ENCODE results near the gene SLC9A1.
"Not testable (repeated sequence)": the region's sequence is repeated elsewhere in the genome, so short reads cannot be mapped to it uniquely, and the experiment has no call there.

The SLC9A1 gene

DNA sequence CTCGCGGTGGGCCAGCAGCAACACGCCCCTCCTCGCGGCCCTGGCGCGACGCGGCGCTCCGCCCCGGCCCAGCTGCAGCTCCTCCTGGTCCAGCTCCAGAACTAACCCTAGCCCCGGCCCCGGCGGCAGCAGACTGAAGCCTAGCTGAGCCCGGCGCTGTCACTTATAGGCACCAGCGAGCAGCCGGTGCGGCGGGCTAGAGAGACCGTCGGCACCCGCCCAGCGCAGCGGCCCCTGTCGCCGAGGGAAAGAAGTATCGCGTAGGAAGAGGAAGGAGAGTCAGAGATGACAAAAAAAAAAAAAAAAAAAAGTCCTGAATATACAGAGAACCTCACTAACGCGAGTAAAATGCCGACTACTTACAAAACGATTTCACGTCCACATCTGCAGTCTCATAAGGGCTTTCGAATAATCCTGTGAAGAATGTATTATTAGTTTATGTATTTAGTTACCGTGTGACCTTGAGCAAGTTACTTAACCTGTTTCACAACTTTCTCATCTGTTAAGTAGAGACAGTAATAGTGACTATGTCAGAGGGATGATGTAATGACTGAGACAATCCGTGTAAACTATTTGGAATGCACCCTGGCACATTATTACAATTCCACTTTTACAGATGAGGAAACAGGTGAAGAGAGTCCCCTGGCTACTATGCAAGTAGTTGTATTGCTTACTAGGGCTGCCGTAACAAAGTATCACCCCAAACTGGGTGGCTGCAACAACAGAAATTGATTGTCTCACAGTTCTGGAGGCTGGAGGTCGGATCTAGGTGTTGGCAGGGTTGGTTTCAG is at the start of gene SLC9A1:
SLC9A1 (minus strand) TSS at position 135 of the 791 bp plus-strand sequence. CDS start 791 bp downstream, outside the sequence.
- DNase-seq = peak; percentile 93

DNA sequence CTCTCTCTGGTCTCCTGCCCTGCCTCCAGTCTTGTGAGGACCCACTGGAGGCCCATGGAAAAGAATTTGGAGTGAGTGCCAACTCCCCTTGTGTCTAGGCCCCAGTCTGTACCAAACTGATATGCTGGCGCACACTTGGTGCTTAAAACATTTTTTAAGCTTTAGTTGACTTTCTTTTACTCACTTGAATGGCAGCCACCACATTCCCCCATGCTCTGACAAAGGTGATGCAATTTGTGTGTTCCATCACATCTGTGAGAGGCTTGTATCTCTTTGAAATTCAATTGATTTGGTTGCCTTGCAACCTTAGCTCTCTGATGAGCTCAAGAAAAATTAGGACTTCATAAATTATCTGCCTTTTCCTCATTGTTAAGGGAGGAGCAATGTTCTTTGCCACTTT is 49.0 kb upstream of the SLC9A1 start:
- no peak for DNase-seq

DNA sequence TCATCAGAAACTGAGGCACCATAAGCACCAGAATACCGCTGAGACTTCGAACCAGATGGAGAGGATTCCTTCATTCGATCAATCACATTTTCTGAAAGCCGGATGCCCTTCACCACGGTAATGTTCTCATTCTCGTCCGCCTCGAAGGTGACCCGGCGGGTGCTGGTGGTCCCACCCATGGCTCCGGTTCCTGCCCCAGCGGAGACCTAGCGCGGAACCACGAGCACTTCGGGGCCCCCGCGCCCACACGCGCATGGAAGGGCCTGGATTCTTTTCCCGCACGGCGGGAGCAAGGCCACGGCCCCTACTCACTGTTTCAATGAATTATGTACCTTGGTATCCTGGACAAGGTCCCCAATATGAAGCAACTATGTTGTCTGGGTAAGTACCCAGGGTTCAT is 46.4 kb upstream of the SLC9A1 start:
- DNase-seq = no peak

DNA sequence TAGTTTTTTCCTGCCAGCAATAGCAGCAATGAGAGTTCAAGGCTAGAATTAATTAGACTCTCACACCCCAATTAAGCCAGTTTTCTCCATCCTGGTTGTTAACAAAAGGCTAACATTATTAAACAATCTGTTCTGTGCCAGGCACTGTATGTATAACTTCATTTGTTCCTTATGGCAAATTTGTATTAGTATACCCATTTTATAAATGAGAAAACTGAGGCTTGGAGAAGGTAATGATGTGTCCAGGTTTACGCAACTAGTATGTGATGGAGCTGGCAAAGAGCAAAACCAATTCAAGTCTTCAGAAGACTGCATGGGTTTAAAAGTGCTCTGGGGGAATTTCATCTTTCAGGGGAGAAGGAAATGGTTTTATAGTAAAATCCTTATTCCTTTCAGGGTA is 38.3 kb upstream of the SLC9A1 start:
- no peak for DNase-seq

DNA sequence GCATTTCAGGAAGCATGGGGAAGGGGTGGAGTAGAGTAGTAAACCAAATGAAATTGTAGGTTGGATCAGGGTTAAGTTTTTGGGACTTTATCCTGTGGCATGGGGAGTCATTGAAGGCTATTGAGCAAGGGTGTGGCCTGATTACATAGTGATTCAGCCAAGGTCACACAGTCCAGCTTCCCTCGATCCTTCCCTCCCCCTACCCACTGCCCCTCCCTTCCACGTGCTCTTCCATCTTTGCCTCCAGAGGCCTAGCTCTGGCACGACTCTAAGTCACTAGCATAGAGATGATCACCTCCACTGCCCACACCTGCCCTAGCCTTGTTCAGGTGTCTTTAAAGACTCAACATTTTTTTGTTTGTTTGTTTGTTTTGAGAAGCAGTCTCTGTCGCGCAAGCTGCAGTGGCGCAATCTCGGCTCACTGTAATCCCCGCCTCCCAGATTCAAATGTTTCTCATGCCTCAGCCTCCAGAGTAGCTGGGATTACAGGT is 37.2 kb upstream of the SLC9A1 start:
- peak; percentile 2 for DNase-seq

DNA sequence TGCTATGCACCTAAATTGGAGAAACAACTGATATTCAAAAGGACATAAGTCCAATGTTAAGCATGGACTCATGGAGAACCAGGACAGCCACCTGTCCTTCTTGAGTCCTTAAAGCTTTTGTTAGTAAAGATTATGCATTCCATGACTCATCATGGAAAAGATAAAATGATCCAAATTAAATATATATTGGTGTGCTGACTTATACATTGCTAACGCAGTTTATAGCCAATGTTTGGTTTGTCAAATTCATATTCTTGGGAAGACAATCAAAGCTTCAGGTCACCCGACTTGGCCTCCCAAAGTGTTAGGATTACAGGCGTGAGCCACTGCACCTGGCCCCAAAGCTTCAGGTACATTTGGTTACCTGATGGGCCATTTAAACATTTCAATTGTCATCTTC is 29.7 kb upstream of the SLC9A1 start:
- not testable (repeated sequence) for DNase-seq

DNA sequence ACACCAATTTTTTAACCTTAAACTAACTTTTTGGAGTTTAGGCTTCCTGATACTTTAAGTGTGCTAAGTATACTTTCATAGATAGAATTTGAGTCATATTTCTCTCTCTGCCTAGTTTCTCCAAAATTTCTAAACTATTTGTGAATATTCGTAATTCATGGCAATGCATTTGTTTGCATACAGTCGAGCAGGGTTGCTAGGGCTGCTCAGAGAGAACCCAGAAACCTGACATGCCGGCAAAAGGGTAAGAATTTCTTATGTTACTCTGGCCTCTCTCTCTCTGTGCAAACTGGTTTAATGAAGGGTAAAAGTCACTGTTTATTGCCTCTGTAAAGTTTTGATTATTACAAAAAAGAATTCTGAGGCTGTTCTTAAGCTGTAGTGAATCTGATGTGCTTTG is 25.1 kb upstream of the SLC9A1 start:
- DNase-seq = no peak

DNA sequence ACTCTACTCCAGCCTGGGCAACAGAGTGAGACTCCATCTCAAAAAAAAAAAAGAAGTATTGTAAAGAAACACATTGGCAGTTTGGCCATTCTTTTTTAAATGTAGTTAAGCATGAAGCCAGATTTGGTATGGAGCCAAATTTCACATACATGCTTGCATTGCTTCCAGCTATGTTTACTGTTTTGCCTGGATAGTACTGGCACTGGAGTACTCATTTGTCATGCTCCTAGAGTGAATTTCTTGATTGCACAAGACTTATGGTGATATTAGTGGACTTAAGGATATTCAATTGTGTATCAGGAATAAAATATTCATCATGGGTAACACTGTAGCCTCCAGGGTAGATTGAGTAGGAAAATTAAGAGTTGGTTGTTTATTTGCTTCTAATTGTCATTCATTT is 24.5 kb upstream of the SLC9A1 start:
- DNase-seq = no peak

DNA sequence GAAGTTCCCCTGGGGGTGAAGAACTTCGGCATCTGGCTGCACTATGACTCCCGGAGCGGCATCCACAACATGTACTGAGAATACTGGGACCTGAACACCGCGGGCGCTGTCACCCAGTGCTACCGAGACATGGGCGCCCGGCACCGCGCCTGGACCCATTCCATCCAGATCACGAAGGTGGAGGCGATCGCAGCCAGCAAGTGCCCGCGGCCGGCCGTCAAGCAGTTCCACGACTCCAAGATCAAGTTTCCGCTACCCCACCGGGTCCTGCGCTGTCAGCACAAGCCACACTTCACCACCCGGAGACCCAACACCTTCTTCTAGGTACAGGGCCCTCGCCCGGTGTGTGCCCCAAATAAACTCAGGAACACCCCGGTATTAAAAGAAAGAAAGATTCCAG is 22.0 kb upstream of the SLC9A1 start:
- DNase-seq = no peak

DNA sequence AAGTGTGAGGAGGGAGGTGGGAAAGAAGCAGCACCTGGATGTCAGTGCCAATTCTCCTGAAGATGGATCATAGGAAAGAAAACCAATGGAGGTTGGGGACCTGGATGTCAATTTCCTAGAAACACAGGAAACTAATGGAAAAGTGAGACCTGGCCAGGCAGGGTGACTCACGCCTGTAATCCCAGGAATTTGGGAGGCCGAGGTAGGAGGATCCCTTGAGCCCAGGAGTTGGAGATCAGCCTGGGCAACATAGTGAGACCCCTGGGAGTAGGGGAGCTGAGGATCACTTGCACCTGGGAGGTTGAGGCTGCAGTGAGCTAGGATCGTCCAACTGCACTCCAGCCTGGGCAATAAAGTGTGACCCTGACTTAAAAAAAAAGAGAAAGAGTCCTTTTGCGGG is 21.4 kb upstream of the SLC9A1 start:
- DNase-seq = no peak

DNA sequence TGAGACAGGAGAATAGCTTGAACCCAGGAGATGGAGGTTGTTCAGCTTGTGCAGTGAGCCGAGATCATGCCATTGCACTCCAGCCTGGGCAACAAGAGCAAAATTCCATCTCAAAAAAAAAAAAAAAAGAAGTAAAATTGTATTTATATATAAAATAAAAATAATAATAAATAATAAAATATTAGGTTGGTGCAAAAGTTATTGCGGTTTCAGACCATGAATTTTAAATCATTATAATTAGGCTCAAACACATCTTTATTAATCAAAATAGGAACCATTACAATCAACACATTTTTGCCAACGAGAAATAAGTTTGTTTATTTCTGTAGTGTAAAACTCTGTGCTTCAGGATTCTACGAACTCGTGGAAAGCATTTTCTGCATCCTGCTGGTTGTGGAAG is 18.1 kb upstream of the SLC9A1 start:
- DNase-seq = not testable (repeated sequence)

DNA sequence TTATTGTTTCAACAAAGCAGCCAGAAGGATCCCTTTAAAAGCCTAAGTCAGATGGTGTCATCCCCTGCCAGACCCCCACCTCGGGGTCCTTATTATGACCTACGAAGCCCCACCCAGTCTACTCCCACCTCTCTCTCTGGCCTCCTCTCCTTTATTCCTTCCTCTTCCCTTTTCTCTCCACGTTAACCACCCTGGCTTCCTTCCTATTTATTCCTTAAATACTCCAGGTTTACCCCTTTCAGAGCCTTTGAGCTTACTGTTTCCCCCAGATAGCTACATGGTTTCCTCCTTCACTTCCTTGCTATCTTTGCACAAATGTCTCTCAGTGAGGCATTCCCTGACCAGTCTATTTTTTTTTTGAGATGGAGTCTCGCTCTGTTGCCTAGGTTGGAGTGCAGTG is 12.0 kb upstream of the SLC9A1 start:
- DNase-seq = no peak

DNA sequence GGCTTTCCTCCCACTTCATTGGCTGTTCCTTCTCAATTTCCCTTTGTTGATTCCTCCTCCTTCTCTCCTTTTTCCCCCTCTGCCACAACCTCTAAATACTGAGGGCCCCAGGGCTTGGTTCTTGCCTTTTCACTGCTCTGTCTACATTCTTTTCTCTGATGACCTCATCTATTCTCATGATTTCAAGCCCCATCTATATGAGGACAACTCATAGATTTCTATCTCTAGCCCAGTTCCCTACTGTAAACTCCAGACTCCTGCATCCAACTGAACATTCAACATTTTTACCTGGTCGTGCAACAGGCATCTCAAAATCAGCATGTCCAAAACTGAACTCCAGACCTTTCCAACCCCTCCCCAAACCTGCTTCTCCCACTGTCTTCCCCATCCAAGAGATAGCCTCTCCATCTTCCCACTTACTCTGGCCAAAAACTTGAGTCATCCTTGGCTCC is 11.5 kb upstream of the SLC9A1 start:
- no peak for DNase-seq

DNA sequence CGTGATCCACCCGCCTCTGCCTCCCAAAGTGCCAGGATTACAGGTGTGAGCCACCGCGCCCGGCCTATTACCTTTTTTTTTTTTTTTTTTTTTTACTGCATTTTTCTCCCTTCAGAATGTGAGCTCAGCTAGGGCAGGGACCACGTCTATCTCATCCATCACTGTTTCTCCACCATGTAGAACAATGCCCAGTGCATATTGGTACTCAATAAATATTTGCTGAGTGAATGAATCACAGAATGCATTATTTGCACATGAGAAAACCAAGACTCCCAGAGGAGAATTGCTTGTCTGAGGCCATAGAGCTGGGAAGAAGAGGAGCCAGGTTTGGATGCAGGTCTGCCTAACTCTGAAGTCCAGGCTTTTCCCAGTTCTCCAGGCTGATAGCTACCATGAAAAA is 8.2 kb upstream of the SLC9A1 start:
- no peak for DNase-seq

DNA sequence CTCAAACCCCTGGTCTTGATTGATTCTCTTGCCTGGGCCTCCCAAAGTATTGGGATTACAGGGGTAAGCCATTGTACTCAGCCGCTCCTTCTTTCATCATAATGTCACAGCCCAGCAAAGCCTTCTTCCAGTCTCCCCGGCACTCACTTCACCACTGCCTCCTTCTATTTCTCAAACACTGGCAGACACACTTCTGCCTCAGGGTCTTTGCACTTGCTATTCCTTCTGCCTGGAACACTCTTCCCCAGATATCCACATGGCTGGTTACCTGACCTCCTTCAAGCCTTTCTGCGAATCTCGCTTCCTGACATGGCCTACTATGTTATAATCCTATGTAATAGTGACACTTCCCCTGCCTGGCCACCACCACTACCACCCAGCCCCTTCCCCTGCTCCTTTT is 7.2 kb upstream of the SLC9A1 start:
- no peak for DNase-seq

DNA sequence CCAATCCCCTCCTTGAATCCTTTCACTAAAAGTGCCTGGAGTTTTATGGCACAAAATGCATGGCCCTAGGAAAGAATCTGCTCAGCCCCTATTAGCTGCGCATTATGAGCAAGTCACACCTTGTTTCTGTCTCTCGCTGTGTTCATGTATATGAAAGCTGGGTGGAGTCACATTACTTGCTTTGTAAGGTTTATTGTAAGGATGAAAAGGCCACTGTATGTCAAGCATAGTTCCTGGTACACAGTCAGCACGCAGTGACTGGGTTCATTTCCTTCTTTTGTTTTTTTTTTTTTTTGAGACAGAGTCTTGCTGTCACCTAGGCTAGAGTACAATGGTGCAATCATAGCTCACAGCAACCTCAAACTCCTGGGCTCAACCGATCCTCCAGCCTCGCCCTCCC is 6.7 kb upstream of the SLC9A1 start:
- DNase-seq = peak; percentile 22

DNA sequence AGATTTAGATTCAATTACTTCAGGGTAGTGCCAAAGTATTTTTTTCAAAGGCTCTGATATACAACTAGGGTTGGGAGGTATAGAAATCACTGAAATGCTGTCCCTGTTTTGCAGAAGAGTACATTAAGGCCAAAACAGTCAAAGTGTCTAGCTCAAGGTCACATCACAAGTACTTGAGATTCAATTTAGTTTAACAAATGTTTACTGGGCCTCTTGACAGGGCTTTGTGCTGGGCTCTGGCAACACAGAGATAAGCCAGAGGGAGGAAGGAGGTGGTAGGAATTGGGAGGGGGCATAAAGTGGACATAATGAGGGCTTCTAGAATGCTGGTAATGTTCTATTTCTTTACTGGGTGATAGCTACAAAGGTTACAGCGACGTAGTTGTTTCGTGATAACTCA is 2.3 kb upstream of the SLC9A1 start:
- DNase-seq = no peak

DNA sequence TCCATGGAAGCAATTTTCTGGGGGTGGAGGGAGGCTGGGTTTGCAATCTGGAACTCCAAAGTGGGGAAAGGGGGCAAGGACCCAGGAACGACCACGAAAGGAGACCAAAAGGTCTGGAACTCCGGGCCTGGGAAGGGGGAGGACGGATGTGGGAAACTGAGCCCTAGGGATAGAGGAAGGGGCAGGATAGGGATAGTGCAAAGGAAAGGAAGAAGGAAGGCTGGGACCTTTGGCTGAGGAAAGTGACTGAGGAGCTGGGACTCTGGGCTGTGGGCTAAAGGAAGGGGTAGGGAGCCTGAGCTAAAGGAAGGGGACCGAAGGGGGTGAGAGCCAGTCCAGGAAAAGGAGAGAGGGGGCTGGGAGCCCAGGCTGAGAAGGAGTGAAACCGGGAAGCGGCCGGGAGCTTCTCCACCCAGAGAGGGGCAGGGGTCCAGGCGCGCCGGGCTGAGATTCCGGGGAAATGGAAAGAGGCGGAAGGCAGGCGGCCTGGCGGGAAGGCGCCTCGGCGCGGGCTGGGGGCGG is 395 bp downstream of the SLC9A1 start:
- DNase-seq = no peak

DNA sequence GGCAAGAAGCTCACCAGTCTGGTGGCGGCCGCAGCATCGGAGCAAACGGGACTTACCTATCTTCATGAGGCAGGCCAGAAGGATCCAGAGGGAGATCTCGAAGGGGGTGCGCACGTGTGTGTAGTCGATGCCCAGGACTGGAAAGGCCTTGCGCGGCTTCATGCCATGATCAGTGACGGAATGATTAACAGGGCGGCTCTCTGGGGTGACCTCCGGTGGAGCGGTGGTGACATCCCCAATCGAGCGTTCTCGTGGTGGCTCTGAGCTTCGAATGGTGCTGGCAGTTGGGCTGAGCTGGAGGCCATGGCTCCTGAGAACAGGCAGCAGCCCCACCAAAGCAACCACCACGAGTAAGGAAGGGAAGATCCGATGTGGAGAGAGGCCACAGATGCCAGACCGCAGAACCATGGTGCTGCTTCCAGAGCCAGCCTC is 982 bp downstream of the SLC9A1 start:
- no peak for DNase-seq

DNA sequence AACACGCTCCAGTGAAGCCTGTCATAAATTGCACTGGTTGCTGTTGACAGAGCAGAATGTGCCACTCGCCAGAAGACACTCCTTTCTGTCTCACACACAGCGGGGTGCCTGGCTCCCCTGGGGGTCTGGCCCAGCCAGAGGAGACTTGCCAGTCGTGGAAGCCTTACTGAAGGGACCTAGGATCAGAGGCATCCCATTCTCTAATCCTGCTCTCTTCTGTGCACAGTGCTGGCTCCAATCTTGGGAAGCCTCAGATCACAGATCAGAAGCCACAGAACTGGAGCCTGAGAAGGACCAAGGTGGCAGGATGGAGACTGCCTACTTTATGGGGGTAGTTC is 1.4 kb downstream of the SLC9A1 start:
- no peak for DNase-seq

DNA sequence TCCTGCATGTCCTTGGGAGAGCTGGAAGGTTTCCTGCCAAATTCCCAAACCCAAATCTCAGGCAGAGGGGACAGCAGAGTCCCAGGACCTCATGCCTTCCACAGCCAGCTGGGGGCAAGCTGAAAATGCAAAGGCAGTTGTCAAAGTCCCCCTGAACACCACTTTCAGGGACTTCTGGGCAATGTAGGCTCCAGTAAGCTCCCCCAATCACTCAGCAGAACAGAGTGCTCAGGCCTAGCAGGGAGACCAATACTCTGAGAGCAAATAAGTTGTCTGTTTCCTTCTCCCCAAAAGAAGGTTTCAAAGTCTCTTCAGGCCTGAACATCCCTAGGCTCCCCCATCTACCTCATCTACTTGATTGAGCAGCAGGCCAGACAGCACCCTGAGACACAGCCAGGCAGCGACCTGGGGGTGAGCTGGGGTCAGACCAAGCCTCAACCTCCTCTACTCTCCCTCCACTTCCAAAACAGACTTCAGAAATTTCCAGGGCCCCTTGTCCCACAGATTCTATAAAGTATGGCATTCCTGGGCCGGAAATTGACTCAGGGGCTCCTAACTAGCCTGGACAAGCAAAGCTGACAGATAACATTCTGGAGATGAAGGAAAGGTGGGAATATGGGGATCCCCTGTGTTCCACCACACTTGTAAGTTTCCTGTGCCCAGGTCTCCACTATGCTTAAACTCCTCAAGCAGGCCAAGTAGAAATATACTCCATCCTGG is 1.9 kb downstream of the SLC9A1 start:
- DNase-seq = no peak

DNA sequence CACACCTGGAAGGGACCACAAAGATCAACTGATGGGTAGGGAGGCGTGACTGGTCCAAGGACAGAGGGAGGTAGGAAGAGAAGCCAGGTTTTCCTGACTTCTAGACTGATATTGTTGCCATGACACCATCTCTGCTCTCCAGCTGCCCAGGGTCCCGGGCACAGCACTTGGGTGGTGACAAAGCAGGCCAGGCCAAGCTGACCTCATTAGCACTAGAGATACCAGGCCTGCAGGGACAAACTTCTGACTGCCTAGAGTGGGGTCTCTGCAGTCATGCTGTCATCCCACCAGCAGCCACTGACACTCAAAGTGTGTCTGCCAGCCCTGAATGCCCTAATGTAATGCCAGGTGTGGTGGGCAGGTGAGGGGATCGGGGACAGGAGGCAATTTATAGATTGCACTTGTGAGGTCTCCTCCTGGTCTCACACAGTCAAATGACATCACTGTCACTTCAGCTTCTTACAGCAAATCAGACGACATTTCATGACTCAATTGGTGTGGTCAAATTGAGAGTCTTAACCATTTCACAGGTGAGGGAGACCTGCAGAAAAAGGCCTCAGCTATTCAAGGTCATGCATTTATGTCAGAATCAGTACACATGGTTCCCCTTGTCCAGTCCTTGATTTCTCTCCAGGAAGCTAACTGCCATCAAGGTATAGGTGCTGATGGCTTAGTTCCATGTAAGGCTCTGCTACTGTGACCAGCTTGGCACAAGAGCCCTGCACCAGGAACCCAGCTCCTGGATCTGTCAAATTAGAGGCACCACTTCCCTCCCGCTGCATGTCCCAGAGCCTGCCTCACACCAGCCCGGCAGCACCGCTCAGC is 2.7 kb downstream of the SLC9A1 start:
- no peak for DNase-seq

DNA sequence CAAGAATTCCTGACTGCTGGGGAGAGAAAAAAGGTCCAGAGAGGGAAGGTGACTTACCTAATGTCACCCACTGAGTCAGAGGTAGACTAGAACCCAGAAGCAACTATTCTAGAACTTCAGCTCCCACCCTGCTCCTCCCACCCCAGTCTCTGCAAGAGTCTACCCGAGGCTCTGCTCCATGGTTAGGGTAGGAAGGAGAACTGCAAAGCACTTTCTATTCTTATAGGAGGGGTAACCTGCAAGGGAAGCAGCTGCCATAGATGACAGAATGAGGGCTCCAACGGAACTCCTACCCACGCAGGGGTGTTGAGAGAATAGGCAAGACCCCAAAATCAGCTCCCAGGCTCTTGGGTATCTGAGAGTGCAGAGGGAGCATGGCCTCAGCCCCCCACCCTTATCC is 4.3 kb downstream of the SLC9A1 start:
- no peak for DNase-seq
